GM21529 (cell line): Measurements from ENCODE around the gene PADI2.
"Not testable (repeated sequence)": the region's sequence is repeated elsewhere in the genome, so short reads cannot be mapped to it uniquely, and the experiment has no call there.

Experiments used
- ATAC-seq: cut with Tn5 transposase; IDR thresholded peaks from one replicate; pipeline ENCODE4 v1.9.1; 2021; ENCODE audit not compliant: unreplicated experiment

The PADI2 gene

DNA sequence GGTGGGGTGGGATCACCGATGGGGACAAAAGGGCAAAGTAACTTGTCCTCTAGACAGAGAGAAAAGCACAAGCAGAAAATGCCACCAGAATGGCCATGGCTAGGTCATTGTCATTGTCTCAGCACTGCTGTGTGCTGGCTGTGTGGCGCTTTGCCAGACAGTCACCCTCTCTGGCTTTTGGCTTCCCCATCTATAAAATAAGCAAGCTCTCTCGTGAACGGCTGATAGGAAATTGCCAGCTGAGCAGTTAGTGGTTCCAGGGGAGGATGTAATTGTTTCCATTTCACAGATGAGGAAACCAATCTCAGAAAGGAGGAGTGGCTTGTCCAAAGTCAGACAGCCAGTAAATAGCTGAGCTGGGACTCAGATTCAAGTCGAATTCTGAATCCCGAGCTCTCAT lies 32.5 kb downstream of the PADI2 start:
- ATAC-seq = no peak

DNA sequence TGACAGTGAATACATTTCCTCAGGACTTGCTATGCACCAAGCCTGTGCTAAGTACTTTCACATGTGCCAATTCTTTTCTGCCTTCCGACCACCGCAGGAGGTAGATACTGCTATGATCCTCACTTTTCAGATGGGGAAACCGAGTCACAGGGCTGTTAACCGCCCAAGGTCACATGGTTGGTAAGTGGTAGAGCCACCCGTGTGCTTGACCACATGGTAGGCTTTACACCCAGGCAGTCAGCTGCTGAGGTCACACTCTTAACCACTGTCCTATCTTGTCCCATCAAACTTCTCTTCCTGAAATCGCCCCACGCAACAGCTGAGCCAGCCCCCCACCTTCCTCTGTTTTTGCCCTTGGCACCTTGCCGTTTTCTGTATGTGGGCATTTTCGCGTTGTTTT lies 34.5 kb downstream of the PADI2 start:
- no peak for ATAC-seq

DNA sequence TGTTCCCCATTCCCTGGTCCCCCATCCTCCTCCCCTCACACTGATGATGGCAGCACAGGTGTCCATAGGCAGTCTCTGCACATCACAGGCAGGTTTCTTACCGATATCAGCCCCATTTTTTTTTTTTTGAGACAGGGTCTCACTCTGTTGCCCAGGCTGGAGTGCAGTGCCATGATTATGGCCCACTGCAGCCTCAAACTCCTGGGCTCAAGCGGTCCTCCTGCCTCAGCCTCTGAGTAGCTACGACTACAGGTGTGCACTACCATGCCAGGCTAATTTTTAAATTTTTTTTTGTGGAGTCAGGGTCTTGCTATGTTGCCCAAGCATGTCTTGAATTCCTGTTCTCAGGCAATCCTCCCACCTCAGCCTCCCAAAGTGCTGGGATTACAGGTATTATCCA lies 36.5 kb downstream of the PADI2 start:
- ATAC-seq = no peak

DNA sequence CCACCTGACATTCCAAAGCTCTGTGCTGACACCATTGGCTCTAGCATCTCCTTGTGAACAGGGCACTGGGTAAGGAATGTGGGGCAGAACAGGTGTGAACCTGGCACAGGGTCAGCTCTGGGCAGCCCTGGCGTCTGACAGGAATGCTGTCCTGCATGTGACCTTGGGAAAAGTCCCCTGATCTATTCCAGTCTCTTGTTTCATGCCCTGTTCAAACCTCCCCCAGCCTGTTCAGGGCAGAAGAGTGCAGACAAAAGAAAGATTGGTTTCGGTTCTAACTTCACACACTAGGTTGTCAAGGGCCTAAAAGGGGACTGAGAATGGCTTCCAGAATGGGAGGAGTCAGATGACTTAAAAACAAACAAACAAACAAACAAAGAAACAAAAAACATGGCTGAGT lies 37.8 kb downstream of the PADI2 start:
- no peak for ATAC-seq

DNA sequence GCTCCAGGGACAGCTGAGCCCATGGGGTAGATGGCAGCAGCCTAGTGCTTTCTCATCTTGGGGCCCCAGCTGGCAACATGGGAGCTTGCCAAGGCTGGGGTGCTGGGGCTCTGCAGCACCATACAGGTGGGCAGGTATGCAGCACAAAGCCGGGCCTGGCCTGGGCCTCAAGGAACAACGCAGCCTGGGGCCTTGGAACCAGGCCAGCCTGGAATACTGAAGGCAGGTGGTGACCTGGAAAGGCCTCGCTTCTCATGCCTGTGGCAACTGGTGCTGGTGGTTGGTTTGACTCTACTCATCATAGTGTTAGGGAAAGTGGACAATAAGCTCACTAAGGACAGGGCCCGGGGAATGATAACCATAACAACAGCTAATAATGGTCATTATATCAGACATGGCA lies 38.4 kb downstream of the PADI2 start:
- ATAC-seq = no peak

DNA sequence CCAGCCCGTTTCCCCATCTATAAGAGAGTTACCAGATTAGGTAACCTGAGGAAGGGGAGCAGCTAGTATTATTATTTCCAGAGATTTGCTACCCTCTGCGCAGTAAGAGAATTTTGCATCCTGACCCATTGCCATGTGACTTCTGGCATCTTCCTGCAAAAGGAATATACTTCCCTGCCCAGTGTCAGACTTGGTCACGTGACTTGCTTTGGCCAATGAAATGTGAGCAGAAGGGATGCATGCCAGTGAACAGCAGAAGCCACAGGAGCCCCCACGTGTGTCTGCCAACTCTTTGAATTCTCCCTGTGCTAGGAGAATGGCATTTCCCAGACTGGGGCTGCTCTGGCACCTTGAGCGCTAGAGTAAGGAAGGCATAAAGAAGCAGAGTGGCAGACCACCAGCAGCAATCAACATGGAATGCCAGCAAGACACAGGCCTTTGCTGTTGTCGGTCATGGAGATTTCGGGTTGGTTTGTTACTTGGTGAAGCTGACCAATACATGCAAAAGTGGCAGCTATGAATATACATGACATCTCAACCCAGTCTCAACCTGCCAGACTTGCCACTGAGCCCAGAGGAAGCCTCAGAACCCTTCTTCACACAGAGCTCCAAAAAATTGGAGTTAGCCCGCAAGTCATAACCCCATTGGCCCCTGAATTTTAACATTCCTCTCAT lies 39.0 kb downstream of the PADI2 start:
- ATAC-seq = no peak

DNA sequence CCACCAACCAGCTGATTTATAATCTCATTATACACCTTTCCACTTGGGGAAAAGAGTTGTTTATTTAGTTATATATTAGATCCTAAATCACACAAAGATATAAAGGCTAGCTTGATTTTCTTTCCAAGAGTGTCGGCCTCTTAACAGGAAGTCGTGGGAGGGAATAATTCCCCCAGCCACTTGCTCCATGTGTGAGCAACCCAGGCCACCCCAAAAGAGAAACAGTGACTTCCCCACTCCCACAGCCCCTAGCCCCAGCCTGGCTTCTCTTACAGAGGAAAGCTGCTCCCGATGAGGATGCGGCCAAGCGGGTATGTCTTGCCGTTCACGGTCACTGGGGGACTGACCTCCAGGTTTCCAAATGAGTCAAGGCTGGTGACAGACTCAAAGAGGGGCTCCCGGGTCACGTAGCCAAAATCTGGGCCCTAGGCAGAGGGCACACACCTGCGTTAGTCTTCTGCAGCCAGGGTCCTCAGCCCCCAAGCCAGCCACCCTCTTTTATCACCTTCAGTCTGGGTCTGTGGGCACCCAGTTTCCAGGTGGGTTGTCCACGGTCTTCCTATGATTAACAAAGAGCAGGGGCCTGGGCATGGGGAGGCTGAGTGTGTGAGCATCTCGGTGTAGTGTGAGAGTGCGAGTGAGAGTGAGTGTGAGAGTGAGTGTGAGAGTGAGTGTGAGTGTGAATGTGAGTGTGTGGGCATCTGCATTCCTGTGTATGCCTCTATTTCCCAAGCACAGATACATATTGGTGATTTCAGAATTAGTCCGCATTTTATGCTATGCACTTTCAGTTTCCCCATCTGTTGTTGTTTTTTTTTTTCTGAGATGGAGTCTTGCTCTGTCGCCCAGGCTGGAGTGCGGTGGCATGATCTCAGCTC lies 40.0 kb downstream of the PADI2 start:
- no peak for ATAC-seq

DNA sequence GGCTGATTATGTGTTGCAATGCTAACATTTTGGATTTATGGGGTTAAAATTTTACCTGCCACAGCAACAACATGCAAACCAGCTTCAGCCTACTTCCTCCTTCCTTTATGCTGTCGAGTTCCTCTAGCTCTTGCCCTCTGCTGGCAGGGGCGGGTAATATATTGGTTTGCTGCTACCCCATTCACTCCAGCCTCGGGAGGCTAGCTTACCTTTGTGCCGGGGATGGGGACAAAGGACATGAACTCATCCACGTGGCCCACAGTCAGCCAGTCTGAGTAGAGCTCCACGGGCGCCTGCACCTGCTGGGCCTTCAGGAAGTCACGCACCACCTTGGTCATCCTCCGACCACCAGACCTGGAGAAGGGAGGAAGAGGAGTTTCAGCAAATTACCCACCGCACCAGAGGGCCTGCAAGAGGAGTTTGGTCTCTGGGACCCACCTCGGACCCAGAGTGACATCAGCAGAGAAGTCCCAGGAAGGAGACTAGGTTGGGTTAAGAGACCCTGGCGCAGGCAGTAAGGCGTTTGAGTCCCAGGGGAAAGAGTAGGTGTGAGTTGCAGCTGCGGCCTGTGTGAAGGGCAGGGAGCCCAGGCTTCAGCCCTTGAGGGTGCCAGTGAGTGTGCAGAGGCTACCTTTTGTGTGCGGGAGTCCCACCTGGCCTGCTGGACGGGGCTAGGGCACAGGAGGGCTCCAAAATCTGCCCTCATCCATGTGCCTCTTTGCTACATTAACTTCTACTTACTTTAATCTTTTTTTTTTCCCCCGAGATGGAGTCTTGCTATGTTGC lies 43.6 kb downstream of the PADI2 start:
- ATAC-seq = no peak

DNA sequence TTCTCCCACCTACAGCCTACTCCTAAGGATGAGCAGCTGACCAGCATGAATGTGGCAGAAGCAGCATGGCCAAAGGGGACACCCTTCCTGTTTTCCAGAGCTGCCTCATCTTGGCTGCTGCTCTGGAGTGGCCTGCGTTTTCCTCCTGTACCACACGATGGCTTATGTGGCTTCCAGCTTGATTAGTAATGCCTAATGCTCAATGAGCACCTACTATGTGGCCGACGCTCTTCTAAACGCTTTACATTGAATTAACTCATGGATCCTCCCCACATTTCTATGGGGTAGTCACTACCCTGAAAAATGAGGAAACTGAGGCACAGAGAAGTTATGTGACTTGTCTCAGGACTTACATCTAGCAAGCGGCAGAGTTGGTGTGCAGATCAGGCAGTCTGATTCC lies 47.5 kb downstream of the PADI2 start:
- no peak for ATAC-seq

DNA sequence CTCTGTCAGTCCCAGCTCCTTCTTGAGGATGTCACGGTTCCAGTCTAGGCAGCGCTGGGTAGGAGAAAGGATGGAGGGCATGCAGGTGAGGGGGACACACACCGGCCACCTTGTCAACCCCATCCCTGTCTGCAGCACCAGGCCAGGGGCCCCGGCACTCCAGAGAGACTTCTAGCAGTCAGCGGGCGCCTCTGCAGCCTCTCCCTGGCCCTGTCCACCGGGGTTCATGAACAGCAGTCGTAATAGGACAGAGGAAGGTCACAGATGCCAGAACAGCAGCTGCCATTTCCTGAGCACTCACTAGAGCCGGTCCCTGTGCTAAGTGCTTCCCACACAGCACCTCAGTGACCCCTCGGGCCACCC lies 49.1 kb downstream of the PADI2 start:
- ATAC-seq = no peak

DNA sequence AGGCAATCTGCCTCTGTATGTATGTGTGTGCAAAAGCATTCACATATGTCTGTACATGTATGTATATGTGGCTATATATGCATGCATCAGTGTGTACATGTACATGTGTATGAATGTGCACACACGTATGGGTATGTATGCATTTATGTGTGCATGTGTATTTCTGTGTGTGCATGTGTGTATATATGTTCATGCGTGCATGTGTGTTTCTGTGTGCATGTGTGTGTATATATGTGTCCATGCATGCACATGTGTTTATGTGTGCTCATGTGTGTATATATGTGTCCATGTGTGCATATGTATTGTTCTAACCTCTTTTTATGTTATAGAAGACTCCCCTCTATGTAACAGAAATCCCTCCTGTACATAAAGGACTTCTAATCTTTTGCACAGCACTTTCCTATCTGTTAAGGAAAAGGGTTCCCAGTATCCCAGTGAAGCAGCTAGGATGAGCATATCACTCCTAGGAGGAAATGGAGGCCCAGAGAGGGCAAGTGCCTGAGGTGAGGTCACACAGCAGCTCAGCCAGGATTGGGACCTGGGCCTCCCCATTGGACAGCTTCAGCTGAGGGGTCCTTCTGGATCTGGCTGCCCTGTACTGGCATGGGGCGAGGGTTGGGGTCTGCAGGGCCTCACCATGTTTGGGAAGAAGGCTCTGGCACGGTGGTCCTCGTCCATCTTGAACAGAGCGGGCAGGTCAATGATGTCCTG lies 49.6 kb downstream of the PADI2 start:
- ATAC-seq = no peak

DNA sequence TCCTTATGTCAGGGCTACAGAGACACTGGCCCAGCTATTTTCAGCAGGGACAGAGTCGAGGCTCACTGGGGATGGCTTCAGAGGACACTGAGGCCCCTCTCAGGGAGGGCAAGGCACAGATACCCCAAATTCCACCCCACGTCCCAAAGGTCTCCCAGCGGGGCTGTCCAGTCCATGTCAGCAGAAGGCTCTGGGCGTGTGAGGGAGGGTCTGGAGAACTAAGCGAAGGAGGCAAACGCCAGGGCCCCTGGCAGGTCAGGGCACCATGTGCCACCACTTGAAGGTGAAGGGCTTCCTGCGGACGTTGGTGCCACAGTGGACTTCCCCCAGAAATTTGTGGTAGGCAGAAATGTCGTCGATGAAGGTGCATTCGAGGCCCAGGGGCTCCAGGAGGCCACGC lies 50.5 kb downstream of the PADI2 start:
- ATAC-seq = no peak

DNA sequence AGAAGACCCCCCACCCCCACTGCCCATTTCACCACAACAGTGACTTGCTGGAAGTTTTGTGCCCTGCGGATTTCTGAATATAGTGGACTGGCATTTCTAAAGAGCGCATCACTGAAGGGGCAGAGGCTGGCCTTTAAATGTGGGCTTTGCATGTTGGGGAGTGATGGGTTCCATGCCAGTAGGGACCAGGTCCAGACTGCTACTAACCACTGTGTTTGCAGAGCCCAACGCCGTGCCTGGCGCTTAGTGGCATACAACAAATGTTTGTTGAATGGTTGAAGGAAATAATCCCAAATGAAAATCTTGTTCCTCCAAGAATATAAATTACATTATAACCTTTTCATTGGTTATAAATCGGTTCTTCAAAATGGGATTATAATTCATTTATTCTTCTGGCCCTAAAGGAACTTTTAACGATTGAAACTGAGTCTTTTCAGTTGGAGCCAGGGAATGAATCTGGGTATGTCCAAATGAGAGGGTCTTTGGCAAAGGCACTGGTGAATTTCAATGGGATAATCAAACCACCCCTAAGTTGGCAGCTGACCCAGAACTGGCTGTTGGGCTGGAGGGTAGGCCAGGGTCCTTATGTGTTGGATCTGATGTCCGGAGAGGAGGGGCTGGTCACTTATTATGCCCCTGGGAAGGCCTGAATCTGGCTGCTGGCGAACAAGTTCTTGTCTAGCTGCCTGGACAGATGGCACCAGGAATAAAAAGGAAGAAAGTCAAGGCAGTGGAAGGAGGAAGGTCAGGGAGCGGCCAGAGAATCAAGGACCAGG lies 51.6 kb downstream of the PADI2 start:
- ATAC-seq = no peak

DNA sequence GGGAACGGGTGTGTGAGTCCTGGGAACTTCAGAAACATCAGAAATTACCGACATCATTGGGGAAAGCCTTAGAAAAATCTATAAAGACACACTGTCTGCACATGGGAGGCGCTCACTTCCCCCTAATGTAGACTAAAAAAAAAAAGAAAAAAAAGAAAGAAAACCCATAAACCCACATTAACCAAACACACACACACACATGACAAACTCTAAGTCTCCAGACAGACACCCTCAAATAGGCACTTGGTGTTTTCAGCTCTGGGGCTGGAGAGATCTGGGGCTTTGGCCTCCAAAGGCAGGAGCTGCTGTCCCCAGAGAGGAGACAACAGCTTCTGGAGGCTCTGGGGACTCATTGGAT lies 52.2 kb downstream of the PADI2 start:
- ATAC-seq = no peak

DNA sequence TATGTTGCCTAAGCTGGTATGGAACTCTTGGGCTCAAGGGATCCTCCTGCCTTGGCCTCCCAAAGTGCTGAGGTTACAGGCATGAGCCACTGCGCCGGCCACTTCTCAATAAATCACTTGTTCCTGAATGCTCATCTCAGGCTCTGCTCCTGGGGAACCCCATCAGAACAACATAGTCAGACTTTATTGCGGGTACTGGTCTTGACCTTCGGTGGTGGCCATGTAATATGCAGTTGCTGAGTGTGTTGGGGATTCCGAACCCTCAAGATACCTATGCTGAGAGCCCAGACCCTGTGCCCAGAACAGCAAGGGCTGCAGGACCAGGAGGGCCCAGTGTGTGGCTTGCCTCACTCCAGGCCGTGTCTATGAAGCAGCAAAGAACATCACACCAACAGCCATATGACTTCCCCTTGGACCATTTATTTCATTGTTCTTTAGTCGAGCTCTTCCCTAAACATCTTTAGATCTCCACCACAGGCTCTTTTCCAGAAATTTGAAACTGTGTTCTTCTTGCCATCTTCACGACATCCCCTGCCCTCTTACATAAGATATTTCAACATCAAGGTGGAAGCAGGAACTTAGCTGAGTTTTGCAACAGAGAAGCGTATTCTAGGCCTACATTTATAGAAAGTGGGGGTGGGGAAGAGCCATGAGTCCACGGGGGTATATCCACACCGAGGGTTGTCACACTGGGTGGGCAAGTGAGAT lies 52.7 kb downstream of the PADI2 start:
- ATAC-seq = no peak

DNA sequence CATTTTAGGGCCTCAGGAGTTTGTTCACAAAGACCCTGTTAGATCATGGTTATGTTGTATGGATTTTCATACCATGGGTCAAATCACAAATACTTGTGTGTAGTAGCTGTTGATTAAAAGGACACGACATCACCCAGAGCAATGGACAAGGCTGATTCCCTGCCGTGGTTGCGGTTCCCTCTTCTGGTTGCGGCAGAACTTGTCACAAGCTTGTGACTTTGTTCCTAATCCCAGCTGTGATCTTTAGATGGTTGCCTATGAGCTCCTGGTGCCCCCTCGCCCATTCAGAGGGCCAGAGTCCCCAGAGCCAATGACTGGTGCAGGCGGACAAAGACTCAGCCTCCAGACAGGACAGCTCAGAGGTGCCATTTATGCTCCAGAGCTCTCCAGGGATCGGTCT lies 53.6 kb downstream of the PADI2 start:
- no peak for ATAC-seq

DNA sequence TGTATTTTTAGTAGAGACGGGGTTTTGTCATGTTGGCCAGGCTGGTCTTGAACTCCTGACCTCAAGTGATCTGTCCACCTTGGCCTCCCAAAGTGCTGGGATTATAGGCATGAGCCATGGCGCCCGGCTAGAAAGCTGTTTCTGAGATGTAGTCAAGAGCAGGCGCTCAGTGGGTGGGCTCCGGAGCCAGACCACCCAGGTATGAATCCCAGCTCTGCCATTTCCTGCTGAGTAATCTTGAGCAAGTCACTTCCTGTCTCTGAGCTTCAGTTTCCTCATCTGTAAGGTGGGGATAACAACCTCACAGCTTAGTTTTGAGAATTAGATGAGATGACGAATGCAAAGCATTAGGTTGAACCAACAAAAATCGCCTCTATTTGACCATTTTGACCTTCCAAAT lies 56.5 kb downstream of the PADI2 start:
- not testable (repeated sequence) for ATAC-seq

DNA sequence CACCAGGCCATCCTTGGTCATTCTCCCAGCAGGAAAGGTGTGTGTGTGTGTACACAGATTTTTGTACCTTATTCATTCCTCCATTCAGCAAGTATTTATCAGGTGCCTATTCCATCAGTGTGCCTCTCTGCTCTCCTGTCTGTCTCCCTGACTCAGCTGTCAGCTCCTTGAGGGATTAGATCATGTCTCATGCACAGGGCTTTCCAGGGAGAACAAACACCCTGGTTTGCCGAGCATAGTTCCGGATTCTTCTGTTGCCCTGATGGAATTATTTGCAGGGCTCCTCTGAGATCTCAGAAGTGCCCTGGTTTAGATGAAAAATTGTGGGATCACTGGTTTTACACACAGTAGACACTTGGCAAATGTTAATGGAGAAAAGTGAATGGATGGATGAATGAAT lies 57.4 kb downstream of the PADI2 start:
- ATAC-seq = no peak

DNA sequence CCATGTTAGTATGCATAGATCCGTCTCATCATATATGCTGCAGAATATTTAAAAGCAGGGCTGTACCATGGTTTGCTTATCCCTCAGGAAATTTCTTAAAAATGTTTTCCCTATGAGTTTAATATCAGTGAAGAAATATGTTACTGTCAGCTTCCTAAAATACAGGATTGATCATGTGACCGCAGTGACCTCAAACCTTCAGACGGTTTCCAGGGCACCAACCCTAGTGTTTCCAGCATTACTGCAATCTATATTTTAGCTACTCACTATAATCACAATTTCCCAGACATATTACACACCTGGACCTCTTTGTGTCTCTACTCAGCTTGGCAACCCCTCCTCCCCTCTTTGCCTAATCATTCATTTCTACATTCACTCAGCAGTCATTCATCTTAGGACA lies 57.8 kb downstream of the PADI2 start:
- ATAC-seq = no peak

DNA sequence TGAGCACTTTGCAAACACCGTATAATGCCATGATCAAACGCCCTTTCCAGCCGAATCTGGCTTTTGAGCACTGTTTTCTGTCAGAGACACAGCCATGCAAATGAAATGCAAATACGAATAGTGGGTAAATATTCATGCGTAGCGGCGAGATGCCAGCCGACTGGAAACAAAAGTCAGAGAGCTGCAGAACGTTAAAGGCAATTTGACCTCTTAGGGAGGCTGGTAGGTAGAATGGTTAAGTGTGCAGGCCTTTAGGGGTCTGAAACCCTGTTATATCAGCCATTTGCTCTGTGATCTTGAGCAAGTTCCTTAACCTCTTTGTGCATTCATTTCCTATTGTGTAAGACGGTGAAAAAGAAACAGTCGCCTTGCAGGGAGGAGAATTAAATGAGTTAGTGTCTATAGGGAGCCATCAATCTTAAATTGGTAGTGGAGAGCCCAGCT lies 58.9 kb downstream of the PADI2 start:
- no peak for ATAC-seq
